Right lung (tissue), 5 donors: ENCODE measurements around the gene TBC1D22A. TPM values are rescaled to one million over a fixed set of nuclear protein-coding genes. Genes with fewer than 3 reads are reported as not detected.

Experiments
- DNase-seq, 2 donors: peaks; one replicate each; pipeline ENCODE4 v3.0.0-alpha.2; 2013
- polyA plus RNA-seq, 5 donors: library from polyadenylated mRNA; unstranded; fragments of 120-200 nt; gene quantifications; one replicate each; pipeline versions ENCODE4 v1.2.1 to v1.2.3, GENCODE V29; 2013; ENCODE audit warnings: inconsistent platforms in 1 of 5, low replicate concordance in 1 of 5; ENCODE audit not compliant: insufficient read length in 5 of 5, insufficient read depth in 1 of 5

Gene TBC1D22A
- polyA plus RNA-seq, 5 donors, result 13.9 to 17.6 (median 16.2) TPM

GRCh38 chr22:46834021-46834737 is 71.7 kb downstream of the TBC1D22A start:
- DNase-seq, result no peak

DNA sequence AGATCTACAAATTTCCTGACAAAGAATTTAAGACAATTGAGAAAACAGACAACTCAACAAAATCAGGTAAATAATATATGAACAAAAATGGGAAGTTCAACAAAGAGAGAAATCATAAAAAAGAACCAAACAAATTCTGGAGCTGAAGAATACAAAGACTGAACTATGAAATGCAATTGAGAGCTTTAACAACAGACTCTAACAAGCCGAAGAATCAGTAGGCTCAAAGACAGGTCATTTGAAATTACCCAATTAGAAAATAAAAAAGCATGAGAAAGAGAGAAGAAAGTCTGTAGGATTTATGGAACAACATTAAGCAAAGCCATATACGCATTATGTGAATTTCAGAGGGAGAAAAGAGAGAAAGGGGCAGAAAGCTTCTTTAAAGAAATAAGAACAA is 72.8 kb downstream of the TBC1D22A start:
- no peak for DNase-seq

DNA sequence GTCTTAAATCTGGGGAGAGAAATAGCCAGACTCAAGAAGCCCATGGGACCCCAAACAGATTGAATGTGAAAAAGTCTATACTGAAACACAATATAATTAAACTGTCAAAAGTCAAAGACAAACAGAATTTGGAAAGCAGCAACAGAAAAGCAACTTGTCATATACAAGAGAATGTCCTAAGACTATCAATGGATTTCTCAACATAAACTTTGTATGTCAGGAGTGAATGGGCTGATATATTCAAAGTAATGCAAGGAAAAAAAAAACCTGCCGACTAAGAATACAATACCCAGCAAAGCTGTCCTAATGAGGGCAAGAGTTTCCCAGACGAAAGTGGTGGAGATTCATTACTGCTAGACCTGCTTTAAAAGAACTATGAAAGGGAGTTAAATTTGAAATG is 73.2 kb downstream of the TBC1D22A start:
- DNase-seq, result no peak

DNA sequence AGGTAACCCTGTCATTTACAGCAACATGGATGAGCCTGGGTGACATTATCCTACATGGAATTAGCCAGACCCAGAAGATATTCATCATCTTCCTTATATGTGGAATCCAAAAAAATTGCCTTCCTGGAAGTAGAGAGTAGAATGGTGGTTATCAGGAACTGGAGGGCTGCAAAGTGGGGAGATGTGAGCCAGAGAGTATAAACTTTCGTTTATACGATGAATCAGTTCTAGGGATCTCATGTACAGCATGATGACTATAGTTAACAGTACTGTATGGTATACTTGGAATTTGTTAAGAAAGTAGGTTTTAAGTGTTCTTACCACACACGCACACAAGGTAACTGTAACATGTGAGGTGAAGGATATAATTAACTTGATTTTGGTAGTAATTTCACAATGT is 79.1 kb downstream of the TBC1D22A start:
- no peak for DNase-seq

DNA sequence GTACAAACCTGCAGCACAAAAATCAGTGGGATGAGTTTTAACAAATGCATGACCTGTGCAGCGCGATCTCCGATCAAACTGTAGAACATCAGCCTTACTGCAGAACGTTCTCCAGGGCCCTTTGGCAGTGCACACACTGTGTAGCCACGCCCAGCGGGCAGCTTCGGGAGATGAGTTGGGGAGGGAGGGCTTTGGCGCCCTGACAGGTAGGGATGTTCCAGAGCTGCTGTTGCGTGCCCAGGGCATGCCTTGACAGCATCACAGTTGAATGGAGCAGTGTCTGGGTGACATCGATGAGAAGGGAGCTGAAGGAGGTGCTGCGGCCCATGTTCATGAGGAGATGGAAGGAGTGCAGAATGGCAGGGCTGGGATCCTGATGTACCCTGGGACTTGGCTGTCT is 80.2 kb downstream of the TBC1D22A start:
- DNase-seq, result no peak

- DNase-seq, result no peak
Observed at GRCh38 chr22:46843821-46844255, 81.4 kb downstream of the TBC1D22A start.

GRCh38 chr22:46844606-46845210 is 82.3 kb downstream of the TBC1D22A start:
- no peak for DNase-seq

- peak in 1 of 2 donors; percentile 59 for DNase-seq
Observed at GRCh38 chr22:46845296-46846149, 83.1 kb downstream of the TBC1D22A start.

- no peak for DNase-seq
Observed at GRCh38 chr22:46846150-46846831, 83.8 kb downstream of the TBC1D22A start.

DNA sequence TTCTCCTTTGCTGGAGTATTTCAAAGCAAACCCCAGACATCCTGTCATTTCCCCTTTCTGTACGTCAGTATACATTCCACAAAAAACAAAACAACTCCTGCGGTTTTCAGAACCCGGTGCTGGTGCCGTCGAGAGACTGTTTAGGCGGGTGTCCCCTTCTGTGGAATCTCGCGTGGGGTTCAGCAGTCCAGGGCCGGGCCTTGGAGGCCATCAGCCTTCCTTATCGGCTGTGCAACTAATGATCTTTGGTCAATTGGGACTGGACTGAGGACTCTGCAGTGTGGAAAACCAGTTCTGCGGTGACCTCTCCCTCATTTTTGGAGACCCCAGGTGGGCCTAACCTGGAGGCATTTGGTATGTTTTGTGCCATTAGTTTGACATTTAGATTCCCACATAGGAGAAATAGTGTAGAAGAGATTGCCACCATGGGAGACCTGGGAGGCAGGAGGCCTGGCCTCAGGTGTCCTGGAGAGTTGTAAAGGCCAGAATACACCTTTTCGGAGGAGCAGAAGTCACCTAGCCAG is 84.4 kb downstream of the TBC1D22A start:
- no peak for DNase-seq

DNA sequence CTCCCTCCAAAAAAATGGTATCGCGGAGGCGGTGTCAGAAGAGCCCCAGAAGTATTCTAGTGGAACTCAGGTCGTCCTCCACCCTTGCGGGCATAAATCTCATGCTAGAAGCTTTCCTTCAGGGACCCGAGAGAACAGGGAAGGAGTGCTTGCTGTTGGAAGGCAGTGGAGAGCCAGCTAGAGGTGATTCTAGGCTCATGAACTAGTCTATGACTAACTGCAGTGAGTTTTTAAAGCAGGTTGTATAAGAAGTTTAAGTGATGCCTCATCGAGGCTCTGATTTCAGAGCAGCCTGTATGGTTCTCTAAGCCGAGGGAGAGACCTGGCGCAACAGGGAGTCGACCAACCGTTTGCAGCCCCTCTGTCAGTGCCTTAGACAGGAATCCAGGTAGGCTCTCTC is 85.7 kb downstream of the TBC1D22A start:
- no peak for DNase-seq

DNA sequence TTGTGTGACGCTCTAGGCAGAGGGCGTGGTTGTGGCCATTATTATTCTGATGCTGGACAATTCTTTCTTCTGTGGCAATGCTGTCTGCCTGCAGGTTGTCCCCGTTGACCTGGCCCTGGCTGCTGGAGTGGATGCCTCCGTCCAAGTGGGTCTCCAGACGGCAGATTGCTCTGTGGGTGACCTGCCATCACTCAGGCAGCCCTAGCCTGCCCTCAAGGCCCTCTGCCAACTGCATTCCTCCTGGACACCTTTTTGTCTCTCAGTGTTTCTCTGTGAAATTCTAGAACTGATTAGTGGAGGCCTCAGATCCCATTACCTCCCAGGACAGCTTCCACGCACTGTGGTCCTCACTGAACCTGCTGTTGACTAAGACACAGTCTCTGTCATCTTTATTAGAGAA is 86.7 kb downstream of the TBC1D22A start:
- DNase-seq, result no peak

- DNase-seq, result no peak
Observed at GRCh38 chr22:46849951-46850350, 87.5 kb downstream of the TBC1D22A start.

DNA sequence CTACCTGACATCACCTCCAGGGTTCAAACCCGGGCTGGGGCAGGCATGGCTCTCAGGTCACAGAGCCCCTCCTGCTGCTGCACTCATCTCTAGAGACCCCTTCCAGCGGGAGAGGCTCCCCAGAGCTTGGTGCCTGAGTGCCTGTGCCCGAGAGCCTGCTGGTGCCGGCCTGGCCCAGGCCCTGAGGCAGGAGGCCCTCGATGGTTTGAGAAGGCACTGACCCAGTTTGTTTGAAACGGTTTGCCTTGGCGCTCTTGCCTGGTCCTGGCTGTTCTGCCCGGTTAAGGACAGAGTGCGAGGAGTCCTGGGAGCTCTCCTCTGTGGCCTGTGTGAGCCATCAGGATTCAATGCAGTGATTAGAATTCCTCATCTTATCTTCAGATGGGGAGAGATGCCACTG is 88.9 kb downstream of the TBC1D22A start:
- DNase-seq, result no peak

DNA sequence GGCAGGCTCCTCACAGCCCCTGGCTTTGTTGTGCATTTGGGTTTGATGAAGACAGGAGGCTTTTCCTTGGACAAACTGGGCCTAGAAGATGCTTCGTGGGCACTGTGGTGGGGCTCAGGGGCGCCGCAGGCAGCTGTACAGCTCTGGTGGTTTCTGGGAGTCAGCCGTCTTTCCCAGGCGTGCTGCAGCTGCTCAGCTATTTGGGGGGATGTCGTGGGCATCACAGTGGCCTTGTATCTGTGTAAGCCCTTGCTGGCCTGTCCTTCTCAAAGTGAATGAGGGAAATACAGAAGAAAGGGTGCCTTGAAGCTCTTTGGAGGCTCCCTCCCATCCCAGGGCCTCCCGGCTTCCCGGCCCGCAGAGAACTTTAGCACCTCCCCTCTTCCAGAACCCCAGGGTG is 89.5 kb downstream of the TBC1D22A start:
- DNase-seq, result no peak

GRCh38 chr22:46852771-46853170 is 90.3 kb downstream of the TBC1D22A start:
- no peak for DNase-seq

DNA sequence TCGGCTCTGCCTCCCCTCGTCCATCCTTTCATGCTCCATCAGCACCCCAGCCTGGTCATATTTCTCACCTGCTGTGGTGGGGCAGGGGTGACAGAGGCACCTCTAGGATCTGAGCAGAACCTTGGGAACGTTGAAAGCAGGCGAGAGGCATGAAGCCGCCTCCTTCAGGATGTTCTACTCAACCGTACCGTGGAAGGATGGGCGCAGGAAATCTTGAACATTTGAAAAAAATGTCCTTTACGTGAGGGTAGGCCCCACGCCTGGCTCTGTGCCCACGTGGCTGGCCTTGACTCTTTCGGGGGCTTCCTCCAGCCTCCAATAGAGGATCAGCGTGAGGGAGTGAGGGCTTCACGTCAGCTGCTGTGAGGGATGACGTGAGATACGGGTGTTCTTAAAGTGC is 90.7 kb downstream of the TBC1D22A start:
- DNase-seq, result no peak

DNA sequence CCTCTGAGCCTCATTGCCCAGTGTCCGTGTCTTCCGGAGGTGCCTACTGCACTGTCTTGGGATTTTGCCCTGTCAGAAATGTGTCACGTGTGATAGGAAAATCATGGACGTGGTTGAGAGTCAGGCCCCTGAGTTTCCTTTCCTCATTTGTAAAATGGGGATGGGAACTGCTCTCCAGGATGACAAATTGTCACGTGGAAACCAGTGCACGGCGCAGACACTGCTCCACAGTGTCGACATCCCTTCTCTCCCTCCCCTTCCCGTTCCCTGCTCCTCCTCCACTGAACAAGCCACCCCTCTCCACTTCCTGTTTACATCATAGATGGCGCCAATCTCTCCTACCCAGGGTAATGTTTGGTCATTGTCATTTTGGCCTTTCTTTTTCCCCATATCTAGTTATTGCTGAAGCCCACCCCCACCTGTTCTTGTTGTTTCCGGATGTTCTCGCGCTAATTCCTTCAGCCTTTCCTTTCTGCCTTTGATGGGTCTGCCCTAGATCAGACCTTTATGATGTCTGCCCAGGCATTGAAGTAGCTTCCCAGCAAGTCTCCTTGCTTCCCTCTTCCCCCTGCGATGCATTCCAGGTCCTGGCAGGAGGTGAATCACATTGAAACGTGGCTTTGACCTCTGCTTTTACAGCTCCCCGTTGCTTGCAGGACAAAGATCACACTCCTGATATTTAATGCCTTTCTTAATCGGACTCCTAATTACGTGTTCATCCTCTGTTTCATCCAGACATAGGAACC is 91.8 kb downstream of the TBC1D22A start:
- no peak for DNase-seq

DNA sequence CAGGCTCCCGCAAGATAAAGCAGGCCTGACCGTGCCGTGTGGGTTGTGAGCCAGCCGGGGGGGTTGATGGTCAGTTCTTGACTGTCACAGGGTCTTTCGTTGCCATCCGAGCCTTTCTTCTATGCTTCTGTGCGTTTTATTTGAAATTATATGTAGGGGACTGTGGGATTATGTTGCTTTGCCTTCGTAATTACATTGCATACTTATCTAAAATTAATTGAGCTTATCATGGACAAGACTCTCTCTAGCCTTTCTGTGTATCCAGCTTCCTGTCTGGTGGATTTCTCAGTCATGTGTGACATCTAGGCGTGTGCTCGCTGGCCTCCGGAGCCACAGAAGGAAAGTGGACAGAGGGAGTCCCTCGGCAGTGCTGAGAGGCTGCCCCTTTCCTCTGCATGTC is 93.2 kb downstream of the TBC1D22A start:
- DNase-seq, result no peak

- peak in 1 of 2 donors; percentile 66 for DNase-seq
Observed at GRCh38 chr22:46856661-46857060, 94.2 kb downstream of the TBC1D22A start.
